OCI-LY1 (cell line): ENCODE data around the gene PTPRN2.

ENCODE experiments used
- H2AFZ ChIP-seq: fragments of 200-600 bp; sonication (generic), shearing (Covaris generic); 2 replicates; pipeline ENCODE4 v1.6.0; 2014; ENCODE audit warnings: antibody characterized with exemption, mild to moderate bottlenecking, low read length
- H3F3A ChIP-seq: fragments of 200-600 bp; sonication (generic), shearing (Covaris generic); 2 replicates; pipeline ENCODE4 v1.6.0; 2014; ENCODE audit warnings: mild to moderate bottlenecking, antibody characterized with exemption, low read length, moderate library complexity; ENCODE audit not compliant: insufficient read depth
- H3K27ac ChIP-seq: fragments of 200-600 bp; sonication (generic); 2 replicates; pipeline ENCODE4 v1.5.1; 2014; ENCODE audit warnings: low read length, mixed run types, mild to moderate bottlenecking, low read depth; ENCODE audit not compliant: poor library complexity, severe bottlenecking
- H3K27me3 ChIP-seq: fragments of 200-600 bp; sonication (generic); 2 replicates; pipeline ENCODE4 v1.6.0; 2014; ENCODE audit warnings: antibody characterized with exemption, mild to moderate bottlenecking, low read length, moderate library complexity; ENCODE audit not compliant: insufficient read depth
- H3K36me3 ChIP-seq: fragments of 200-600 bp; sonication (generic); 2 replicates; pipeline ENCODE4 v1.6.1; 2014; ENCODE audit warnings: mild to moderate bottlenecking, antibody characterized with exemption, low read length, moderate library complexity, mixed read lengths; ENCODE audit not compliant: insufficient read depth
- H3K4me1 ChIP-seq: fragments of 200-600 bp; sonication (generic); 2 replicates; pipeline ENCODE4 v1.5.1; 2014; ENCODE audit warnings: mild to moderate bottlenecking, low read length, moderate library complexity; ENCODE audit not compliant: insufficient read depth, severe bottlenecking
- H3K4me2 ChIP-seq: fragments of 200-600 bp; sonication (generic), shearing (Covaris generic); 2 replicates; pipeline ENCODE4 v1.6.1; 2014; ENCODE audit warnings: low read length
- H3K4me3 ChIP-seq: fragments of 200-600 bp; sonication (generic); 2 replicates; pipeline ENCODE4 v1.5.1; 2014; ENCODE audit warnings: low read length, low read depth, mild to moderate bottlenecking, mixed read lengths; ENCODE audit not compliant: poor library complexity, severe bottlenecking
- H3K79me2 ChIP-seq: fragments of 200-600 bp; shearing (Covaris generic); 2 replicates; pipeline ENCODE4 v1.6.1; 2016; ENCODE audit warnings: mixed run types, low read length, mixed read lengths; ENCODE audit not compliant: insufficient read depth
- H3K9ac ChIP-seq: fragments of 200-600 bp; sonication (generic), shearing (Covaris generic); 2 replicates; pipeline ENCODE4 v1.6.1; 2014; ENCODE audit warnings: mild to moderate bottlenecking, low read length, mixed read lengths
- H3K9me2 ChIP-seq: fragments of 200-600 bp; sonication (generic), shearing (Covaris generic); 2 replicates; pipeline ENCODE4 v1.6.1; 2014; ENCODE audit warnings: low read depth, mild to moderate bottlenecking, low read length, mixed read lengths
- H3K9me3 ChIP-seq: fragments of 200-600 bp; shearing (Covaris generic); 2 replicates; pipeline ENCODE4 v1.6.1; 2014; ENCODE audit warnings: low read length, mixed read lengths
- H4K20me1 ChIP-seq: fragments of 200-600 bp; sonication (generic), shearing (Covaris generic); 2 replicates; pipeline ENCODE4 v1.6.0; 2016; ENCODE audit warnings: mild to moderate bottlenecking, low read length; ENCODE audit not compliant: insufficient read depth
- EZH2 ChIP-seq: fragments of 200-600 bp; sonication (generic), shearing (Covaris generic); IDR thresholded peaks from 2 replicates; pipeline ENCODE4 v1.8.0; 2017; ENCODE audit warnings: borderline replicate concordance, mixed run types, mild to moderate bottlenecking, antibody characterized with exemption, low read length, moderate library complexity, mixed read lengths
- TF ChIP-seq, protein P1 (sequence below): fragments of 200-600 bp; sonication (generic), shearing (Covaris generic); IDR thresholded peaks from 2 replicates; pipeline ENCODE4 v1.5.1; 2017; ENCODE audit warnings: mild to moderate bottlenecking, antibody characterized with exemption, low read length, moderate library complexity, mixed read lengths

The PTPRN2 gene

DNA sequence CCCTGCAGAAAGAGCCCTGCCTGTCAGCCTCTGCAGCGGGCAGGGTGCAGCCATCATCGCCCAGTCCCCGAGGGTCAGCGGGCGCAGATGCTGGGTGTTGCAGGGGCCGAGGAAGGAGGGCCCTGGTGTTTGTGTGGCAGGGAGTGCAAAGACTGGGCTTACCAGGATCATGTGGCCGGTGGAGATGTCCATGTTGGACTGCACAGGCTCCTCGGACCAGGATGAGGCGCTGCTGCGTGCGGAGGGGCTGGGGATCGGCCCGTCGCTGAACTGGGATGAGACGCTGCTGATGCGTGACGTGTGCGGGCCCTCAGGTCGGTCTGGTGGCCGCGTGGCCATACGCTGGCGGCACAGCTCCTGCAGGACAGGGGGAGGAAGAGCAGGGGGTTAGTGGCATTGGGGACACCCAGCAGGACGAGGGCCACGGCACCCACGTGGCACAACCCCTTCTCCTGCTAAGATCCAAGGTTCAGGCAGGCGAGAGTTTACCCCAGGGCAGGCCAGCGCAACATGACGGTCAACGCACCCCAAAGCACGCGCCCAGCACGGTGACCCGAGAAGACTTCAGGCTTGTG is 931.3 kb downstream of the PTPRN2 start:
- no peak overlapping the region for H3K9ac ChIP-seq
- no peaks in the 10 kb centered on the region for H3K4me1 ChIP-seq
- H3K27me3 ChIP-seq, result peaks cover 4% of the 10 kb centered on the region; the same call in 1 of the 2 replicates
- no peaks in the 10 kb centered on the region for H4K20me1 ChIP-seq
- H3K4me3 ChIP-seq, result no peak overlapping the region
- H2AFZ ChIP-seq, result no peak overlapping the region
- no peaks in the 10 kb centered on the region for H3K9me2 ChIP-seq
- no peaks in the 10 kb centered on the region for H3K36me3 ChIP-seq
- no peak for TF ChIP-seq EZH2
- TF ChIP-seq, protein P1, sequence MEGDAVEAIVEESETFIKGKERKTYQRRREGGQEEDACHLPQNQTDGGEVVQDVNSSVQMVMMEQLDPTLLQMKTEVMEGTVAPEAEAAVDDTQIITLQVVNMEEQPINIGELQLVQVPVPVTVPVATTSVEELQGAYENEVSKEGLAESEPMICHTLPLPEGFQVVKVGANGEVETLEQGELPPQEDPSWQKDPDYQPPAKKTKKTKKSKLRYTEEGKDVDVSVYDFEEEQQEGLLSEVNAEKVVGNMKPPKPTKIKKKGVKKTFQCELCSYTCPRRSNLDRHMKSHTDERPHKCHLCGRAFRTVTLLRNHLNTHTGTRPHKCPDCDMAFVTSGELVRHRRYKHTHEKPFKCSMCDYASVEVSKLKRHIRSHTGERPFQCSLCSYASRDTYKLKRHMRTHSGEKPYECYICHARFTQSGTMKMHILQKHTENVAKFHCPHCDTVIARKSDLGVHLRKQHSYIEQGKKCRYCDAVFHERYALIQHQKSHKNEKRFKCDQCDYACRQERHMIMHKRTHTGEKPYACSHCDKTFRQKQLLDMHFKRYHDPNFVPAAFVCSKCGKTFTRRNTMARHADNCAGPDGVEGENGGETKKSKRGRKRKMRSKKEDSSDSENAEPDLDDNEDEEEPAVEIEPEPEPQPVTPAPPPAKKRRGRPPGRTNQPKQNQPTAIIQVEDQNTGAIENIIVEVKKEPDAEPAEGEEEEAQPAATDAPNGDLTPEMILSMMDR, result no peak
- no peaks in the 10 kb centered on the region for H3K79me2 ChIP-seq
- no peaks in the 10 kb centered on the region for H3K9me3 ChIP-seq
- H3K4me2 ChIP-seq, result no peak overlapping the region
- H3K27ac ChIP-seq, result no peak overlapping the region
- H3F3A ChIP-seq, result no peaks in the 10 kb centered on the region

DNA sequence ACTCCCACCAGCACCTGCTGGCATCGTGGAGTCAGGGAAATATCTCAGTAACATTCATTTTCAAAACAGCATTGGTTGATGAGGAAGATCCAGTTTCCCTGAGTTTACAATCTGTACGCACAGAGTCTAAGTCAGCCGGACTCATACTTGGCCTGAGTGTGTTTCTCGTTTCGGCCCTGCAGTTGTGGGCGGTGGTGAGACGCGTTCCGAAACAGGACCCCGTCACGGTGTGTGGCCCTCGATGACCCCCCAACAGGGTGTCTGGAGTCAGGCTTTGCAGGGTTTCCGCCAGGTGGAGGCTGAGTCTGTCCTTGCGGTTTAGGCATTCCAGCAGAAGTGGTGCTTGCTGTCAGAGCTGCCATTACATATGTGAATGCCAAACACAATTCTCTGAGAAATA is 933.3 kb downstream of the PTPRN2 start:
- Histone ChIP-seq H3K27me3 (peaks cover 4% of the 10 kb centered on the region; the same call in 1 of the 2 replicates), H3K27ac (no peak overlapping the region), H3K9me2 (no peaks in the 10 kb centered on the region), H3K79me2 (no peaks in the 10 kb centered on the region), H3K4me3 (no peak overlapping the region), H2AFZ (no peak overlapping the region), H3K36me3 (no peaks in the 10 kb centered on the region), H3K4me1 (no peaks in the 10 kb centered on the region), H4K20me1 (no peaks in the 10 kb centered on the region), H3K9me3 (no peaks in the 10 kb centered on the region), H3F3A (no peaks in the 10 kb centered on the region), H3K9ac (no peak overlapping the region), H3K4me2 (no peak overlapping the region)
- TF ChIP-seq, protein P1, result no peak
- no peak for TF ChIP-seq EZH2

DNA sequence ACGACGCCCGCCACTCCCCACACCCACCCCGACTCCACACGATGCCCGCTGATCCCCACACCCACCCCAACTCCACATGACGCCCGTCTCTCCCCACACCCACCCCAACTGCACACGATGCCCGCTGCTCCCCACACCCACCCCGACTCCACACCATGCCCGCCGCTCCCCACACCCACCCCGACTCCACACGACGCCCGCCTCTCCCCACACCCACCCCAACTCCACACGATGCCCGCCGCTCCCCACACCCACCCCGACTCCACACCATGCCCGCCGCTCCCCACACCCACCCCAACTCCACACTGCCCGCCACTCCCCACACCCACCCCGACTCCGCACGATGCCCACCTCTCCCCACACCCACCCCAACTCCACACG is 933.8 kb downstream of the PTPRN2 start:
- Histone ChIP-seq H3F3A (no peaks in the 10 kb centered on the region), H3K4me2 (no peak overlapping the region), H3K27me3 (peaks cover 4% of the 10 kb centered on the region; the same call in 1 of the 2 replicates), H3K9me3 (no peaks in the 10 kb centered on the region), H3K9me2 (no peaks in the 10 kb centered on the region), H2AFZ (no peak overlapping the region), H3K79me2 (no peaks in the 10 kb centered on the region), H3K4me3 (no peak overlapping the region), H4K20me1 (no peaks in the 10 kb centered on the region), H3K36me3 (no peaks in the 10 kb centered on the region), H3K27ac (no peak overlapping the region), H3K4me1 (no peaks in the 10 kb centered on the region), H3K9ac (no peak overlapping the region)
- TF ChIP-seq, protein P1, result no peak
- TF ChIP-seq EZH2, result no peak
